GM12878 (cell line): ENCODE data around the gene SLC30A7.

Experiments
- CEBPB ChIP-seq, 2 experiments: fragments of 150-350 bp in 1 of 2; IDR thresholded peaks; 2 replicates each; pipeline ENCODE4 v1.6.1; 2012 to 2014; ENCODE audit warnings: low read depth in 2 of 2, low read length in 2 of 2, borderline replicate concordance in 1 of 2, inconsistent platforms in 1 of 2
- CTCF ChIP-seq, 3 experiments: IDR thresholded peaks in 2 of 3; conservative IDR thresholded peaks in 1 of 3; 2 replicates each; pipeline ENCODE4 v1.5.1; 2011; ENCODE audit warnings: low read depth in 3 of 3, low read length in 3 of 3, mild to moderate bottlenecking in 3 of 3, control low read depth in 2 of 3, moderate library complexity in 2 of 3, inconsistent platforms in 1 of 3, mixed read lengths in 1 of 3; ENCODE audit not compliant: control insufficient read depth in 2 of 3, insufficient read depth in 1 of 3; ENCODE audit errors: extremely low read depth in 1 of 3
- MYC ChIP-seq: IDR thresholded peaks from 2 replicates; pipeline ENCODE4 v1.6.1; 2011; ENCODE audit warnings: mild to moderate bottlenecking, low read length, moderate library complexity, inconsistent platforms; ENCODE audit not compliant: insufficient read depth, insufficient replicate concordance, insufficient read length, severe bottlenecking
- POLR2A ChIP-seq: IDR thresholded peaks from 2 replicates; pipeline ENCODE4 v1.6.1; 2011; ENCODE audit warnings: low read depth, mild to moderate bottlenecking, low read length
- POLR2AphosphoS5 ChIP-seq: IDR thresholded peaks from 2 replicates; pipeline ENCODE4 v1.6.1; 2011; ENCODE audit warnings: mild to moderate bottlenecking, low read length, inconsistent platforms
- RAD21 ChIP-seq: IDR thresholded peaks from 2 replicates; pipeline ENCODE4 v1.6.1; 2011; ENCODE audit warnings: mild to moderate bottlenecking, low read depth, low read length, moderate library complexity; ENCODE audit not compliant: insufficient read depth
- RELA ChIP-seq: fragments of 450-650 bp; IDR thresholded peaks from 2 replicates; pipeline ENCODE4 v1.8.0; 2014; ENCODE audit warnings: borderline replicate concordance; ENCODE audit not compliant: partially characterized antibody
- SMC3 ChIP-seq: IDR thresholded peaks from 2 replicates; pipeline ENCODE4 v1.6.1; 2011; ENCODE audit warnings: low read length, improper control_type of control experiment, borderline replicate concordance
- SPI1 ChIP-seq: IDR thresholded peaks from 2 replicates; pipeline ENCODE4 v1.6.1; 2011; ENCODE audit warnings: low read depth, mild to moderate bottlenecking, low read length, moderate library complexity, borderline replicate concordance; ENCODE audit not compliant: insufficient read depth
- SREBF1 ChIP-seq: IDR thresholded peaks from 2 replicates; pipeline ENCODE4 v1.6.1; 2012; ENCODE audit warnings: mild to moderate bottlenecking, low read length
- TAF1 ChIP-seq: IDR thresholded peaks from 2 replicates; pipeline ENCODE4 v1.6.1; 2011; ENCODE audit warnings: mild to moderate bottlenecking, low read depth, low read length, borderline replicate concordance
- TARDBP ChIP-seq: IDR thresholded peaks from 2 replicates; pipeline ENCODE4 v1.6.1; 2016; ENCODE audit warnings: borderline replicate concordance
- USF1 ChIP-seq: IDR thresholded peaks from 2 replicates; pipeline ENCODE4 v1.6.1; 2011; ENCODE audit warnings: borderline replicate concordance, low read depth, mild to moderate bottlenecking, moderate library complexity, mixed read lengths, low read length; ENCODE audit not compliant: insufficient read depth; ENCODE audit errors: extremely low read length
- TF ChIP-seq, protein P1 (sequence below): IDR thresholded peaks from 2 replicates; pipeline ENCODE4 v1.6.1; 2011; ENCODE audit warnings: mild to moderate bottlenecking, low read depth, low read length, moderate library complexity; ENCODE audit not compliant: insufficient replicate concordance

GRCh38 chr1:100968621-100969020 is 72.7 kb downstream of the SLC30A7 start:
- TF ChIP-seq SMC3 (no peak), TARDBP (no peak), MYC (no peak), TAF1 (no peak), CTCF (IDR thresholded peaks at IDR 0.05 in 2 of 3, conservative IDR thresholded peaks at IDR 0.05 in 1 of 3; ENCODE audit: control insufficient read depth in 2 of 3, extremely low read depth in 1 of 3, insufficient read depth in 1 of 3, low read depth in 3 of 3, low read length in 3 of 3) (no peak), POLR2AphosphoS5 (no peak), SPI1 (no peak), RELA (no peak), CEBPB (IDR thresholded peaks at IDR 0.05; ENCODE audit: borderline replicate concordance in 1 of 2, low read depth in 2 of 2, low read length in 2 of 2) (no peak), POLR2A (no peak), RAD21 (no peak), SREBF1 (no peak), USF1 (no peak)
- TF ChIP-seq, protein P1, sequence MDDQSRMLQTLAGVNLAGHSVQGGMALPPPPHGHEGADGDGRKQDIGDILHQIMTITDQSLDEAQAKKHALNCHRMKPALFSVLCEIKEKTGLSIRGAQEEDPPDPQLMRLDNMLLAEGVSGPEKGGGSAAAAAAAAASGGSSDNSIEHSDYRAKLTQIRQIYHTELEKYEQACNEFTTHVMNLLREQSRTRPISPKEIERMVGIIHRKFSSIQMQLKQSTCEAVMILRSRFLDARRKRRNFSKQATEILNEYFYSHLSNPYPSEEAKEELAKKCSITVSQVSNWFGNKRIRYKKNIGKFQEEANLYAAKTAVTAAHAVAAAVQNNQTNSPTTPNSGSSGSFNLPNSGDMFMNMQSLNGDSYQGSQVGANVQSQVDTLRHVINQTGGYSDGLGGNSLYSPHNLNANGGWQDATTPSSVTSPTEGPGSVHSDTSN: no peak
